Muscle layer of duodenum (tissue), 2 donors: ENCODE results near the gene DMGDH.

Source experiments
- H3K27ac ChIP-seq: one replicate; pipeline ENCODE4 v1.7.0; 2013; ENCODE audit warnings: mild to moderate bottlenecking, low read length
- H3K27me3 ChIP-seq: one replicate; pipeline ENCODE4 v1.7.0; 2013; ENCODE audit warnings: low read depth, mild to moderate bottlenecking, control low read depth, low read length
- H3K36me3 ChIP-seq, 2 donors: one replicate each; pipeline ENCODE4 v1.7.0; 2013; ENCODE audit warnings: low read length in 2 of 2, control low read depth in 1 of 2, mild to moderate bottlenecking in 1 of 2; ENCODE audit not compliant: insufficient read depth in 2 of 2, control insufficient read depth in 1 of 2
- H3K4me1 ChIP-seq, 2 donors: one replicate each; pipeline ENCODE4 v1.7.0; 2013; ENCODE audit warnings: low read length in 2 of 2, mild to moderate bottlenecking in 2 of 2, control low read depth in 1 of 2, moderate library complexity in 1 of 2; ENCODE audit not compliant: insufficient read depth in 2 of 2, control insufficient read depth in 1 of 2
- H3K4me3 ChIP-seq, 2 donors: one replicate each; pipeline ENCODE4 v1.7.0; 2013; ENCODE audit warnings: low read length in 2 of 2, low read depth in 1 of 2, mild to moderate bottlenecking in 1 of 2
- H3K9me3 ChIP-seq, 2 donors: one replicate each; pipeline ENCODE4 v1.7.0; 2013; ENCODE audit warnings: low read length in 2 of 2, control low read depth in 1 of 2, mild to moderate bottlenecking in 1 of 2; ENCODE audit not compliant: control insufficient read depth in 1 of 2
- donor health status: healthy.

The DMGDH gene

DNA sequence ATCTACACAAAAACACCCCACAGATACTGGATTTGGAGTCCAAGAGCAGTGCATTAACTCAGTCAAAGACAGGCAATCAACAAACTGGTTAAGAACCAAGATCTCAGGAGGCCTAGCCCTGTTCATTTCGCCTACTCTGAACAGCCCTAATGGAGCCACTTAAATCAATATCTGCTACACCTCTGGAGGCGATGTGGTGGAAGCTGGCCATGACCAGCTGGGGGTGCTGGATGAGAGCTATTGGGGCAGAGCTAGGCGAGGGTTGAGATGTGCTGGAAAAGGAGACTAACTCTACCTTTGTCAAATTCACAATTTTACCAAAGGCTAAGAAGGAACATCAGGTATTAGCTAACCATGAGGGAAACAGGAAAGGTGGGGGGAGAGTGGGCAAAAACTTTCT, 61.1 kb downstream of the DMGDH start:
- no peaks in the 10 kb centered on the region for H3K27me3 ChIP-seq
- H3K4me1 ChIP-seq, result no peaks in the 10 kb centered on the region
- no peak overlapping the region for H3K27ac ChIP-seq
- no peak overlapping the region for H3K4me3 ChIP-seq
- no peaks in the 10 kb centered on the region for H3K9me3 ChIP-seq
- no peaks in the 10 kb centered on the region for H3K36me3 ChIP-seq

- H3K27me3 ChIP-seq, result no peaks in the 10 kb centered on the region
- H3K9me3 ChIP-seq, result no peaks in the 10 kb centered on the region
- no peak overlapping the region for H3K27ac ChIP-seq
- H3K4me3 ChIP-seq, result no peak overlapping the region
- no peaks in the 10 kb centered on the region for H3K36me3 ChIP-seq
- no peaks in the 10 kb centered on the region for H3K4me1 ChIP-seq
These were observed 61.6 kb downstream of the DMGDH start for GRCh38 chr5:79007872-79008271.

GRCh38 chr5:79005936-79006631, 63.4 kb downstream of the DMGDH start:
- Histone ChIP-seq H3K27ac (no peak overlapping the region), H3K27me3 (no peaks in the 10 kb centered on the region), H3K9me3 (no peaks in the 10 kb centered on the region), H3K4me1 (no peaks in the 10 kb centered on the region), H3K36me3 (no peaks in the 10 kb centered on the region), H3K4me3 (no peak overlapping the region)

GRCh38 chr5:79005151-79005550, 64.3 kb downstream of the DMGDH start:
- Histone ChIP-seq H3K27ac (no peak overlapping the region), H3K4me3 (no peak overlapping the region), H3K9me3 (no peaks in the 10 kb centered on the region)

DNA sequence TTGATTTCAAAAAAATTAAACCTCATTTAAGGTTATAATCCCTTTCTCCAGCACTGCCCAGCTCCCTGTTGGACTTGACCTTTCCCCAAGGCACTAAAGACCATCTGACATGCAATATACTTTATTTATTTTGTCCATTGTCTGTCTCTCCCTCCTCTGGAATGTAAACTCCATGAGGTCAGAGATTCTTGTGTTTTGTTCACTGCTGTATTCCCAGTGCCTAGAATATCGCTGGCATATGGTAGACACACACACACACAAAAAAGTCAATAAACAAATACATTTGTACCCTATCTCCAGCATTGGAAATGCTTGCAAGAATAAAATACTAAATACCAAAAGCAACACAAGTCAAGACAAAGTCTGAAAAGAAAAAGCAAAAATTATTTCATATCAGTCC, 67.1 kb downstream of the DMGDH start:
- H3K9me3 ChIP-seq, result no peaks in the 10 kb centered on the region
- H3K27ac ChIP-seq, result no peak overlapping the region
- H3K27me3 ChIP-seq, result no peaks in the 10 kb centered on the region
- H3K4me3 ChIP-seq, result no peak overlapping the region
- H3K4me1 ChIP-seq, result no peaks in the 10 kb centered on the region
- no peaks in the 10 kb centered on the region for H3K36me3 ChIP-seq

More at GRCh38 chr5:79005151-79005550, 64.3 kb downstream of the DMGDH start:
- Histone ChIP-seq H3K27me3 (no peaks in the 10 kb centered on the region), H3K4me1 (no peaks in the 10 kb centered on the region), H3K36me3 (no peaks in the 10 kb centered on the region)

DNA sequence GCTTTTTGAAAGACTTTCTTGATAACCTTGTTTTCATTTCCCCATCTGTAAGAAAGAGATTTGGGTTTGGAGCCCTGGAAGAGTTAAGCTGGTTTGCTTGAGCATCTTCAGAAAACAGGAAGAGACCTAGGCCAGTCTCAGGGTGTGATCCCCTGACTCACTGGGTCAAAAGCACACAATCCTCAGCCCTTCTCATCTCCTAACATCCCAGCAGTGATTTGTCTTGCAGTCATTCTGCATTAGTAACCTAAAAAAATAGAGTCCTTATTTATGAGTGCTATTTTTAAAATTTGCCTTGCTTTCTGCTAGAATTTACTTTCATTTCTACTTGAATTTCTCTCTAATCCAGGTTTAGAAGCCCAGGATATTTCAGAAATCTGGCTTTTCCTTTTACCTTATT, 68.0 kb downstream of the DMGDH start:
- no peaks in the 10 kb centered on the region for H3K27me3 ChIP-seq
- no peaks in the 10 kb centered on the region for H3K36me3 ChIP-seq
- H3K27ac ChIP-seq, result no peak overlapping the region
- H3K9me3 ChIP-seq, result no peaks in the 10 kb centered on the region
- no peaks in the 10 kb centered on the region for H3K4me1 ChIP-seq
- H3K4me3 ChIP-seq, result no peak overlapping the region

- no peaks in the 10 kb centered on the region for H3K36me3 ChIP-seq
- no peaks in the 10 kb centered on the region for H3K9me3 ChIP-seq
- H3K27me3 ChIP-seq, result no peaks in the 10 kb centered on the region
- H3K4me3 ChIP-seq, result no peak overlapping the region
- no peak overlapping the region for H3K27ac ChIP-seq
- no peaks in the 10 kb centered on the region for H3K4me1 ChIP-seq
These were observed 72.4 kb downstream of the DMGDH start for GRCh38 chr5:78997090-78997489.

DNA sequence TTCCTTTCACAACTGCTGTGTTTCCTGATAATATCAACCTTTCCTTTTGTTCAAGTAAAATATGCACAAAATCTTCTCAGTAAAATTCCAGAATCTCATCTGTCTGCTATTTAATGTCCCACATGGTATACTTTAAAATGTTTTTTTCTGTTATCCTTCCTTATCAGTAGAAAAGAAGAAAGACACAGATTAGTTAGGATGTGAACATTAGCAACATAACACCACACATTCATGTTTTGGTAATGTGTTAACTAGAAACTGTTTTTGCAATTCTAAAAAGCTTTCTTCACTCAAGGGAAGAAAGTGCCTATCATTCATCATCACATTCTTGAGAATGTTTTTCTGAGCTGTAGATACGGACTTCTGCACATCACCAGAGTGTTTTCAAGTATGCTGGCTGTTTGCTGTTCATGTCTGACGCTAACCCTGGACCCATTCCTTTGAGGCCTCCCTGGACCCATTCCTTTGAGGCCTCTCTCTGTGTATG, 73.9 kb downstream of the DMGDH start:
- H3K36me3 ChIP-seq, result no peaks in the 10 kb centered on the region
- H3K4me1 ChIP-seq, result no peaks in the 10 kb centered on the region
- H3K9me3 ChIP-seq, result no peaks in the 10 kb centered on the region
- H3K27me3 ChIP-seq, result no peaks in the 10 kb centered on the region
- H3K27ac ChIP-seq, result no peak overlapping the region
- no peak overlapping the region for H3K4me3 ChIP-seq

DNA sequence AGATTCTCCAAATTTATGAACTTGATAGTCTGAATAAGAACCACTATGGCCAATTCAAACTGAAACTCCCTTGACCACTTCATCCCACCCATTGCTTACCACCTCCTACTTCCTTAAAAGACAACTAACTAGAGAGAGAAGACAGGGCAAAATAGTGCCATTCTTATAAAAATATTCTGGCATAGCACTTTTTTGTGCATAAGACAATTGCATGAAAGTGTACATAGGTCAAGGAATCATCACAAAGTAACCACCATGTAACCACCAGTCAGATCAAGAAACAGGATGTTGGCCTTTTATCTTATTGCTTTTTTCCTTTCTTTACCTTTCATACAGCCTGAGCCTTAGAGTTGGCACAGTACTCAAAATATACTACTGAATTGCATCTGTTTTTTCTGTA, 76.3 kb downstream of the DMGDH start:
- H3K4me1 ChIP-seq, result no peaks in the 10 kb centered on the region
- no peaks in the 10 kb centered on the region for H3K36me3 ChIP-seq
- no peaks in the 10 kb centered on the region for H3K27me3 ChIP-seq
- no peak overlapping the region for H3K27ac ChIP-seq
- no peaks in the 10 kb centered on the region for H3K9me3 ChIP-seq
- H3K4me3 ChIP-seq, result no peak overlapping the region

- no peaks in the 10 kb centered on the region for H3K36me3 ChIP-seq
- no peak overlapping the region for H3K27ac ChIP-seq
- H3K9me3 ChIP-seq, result no peaks in the 10 kb centered on the region
- H3K4me3 ChIP-seq, result no peak overlapping the region
- no peaks in the 10 kb centered on the region for H3K4me1 ChIP-seq
- no peaks in the 10 kb centered on the region for H3K27me3 ChIP-seq
These were observed 77.3 kb downstream of the DMGDH start for GRCh38 chr5:78992146-78992545.

- no peaks in the 10 kb centered on the region for H3K27me3 ChIP-seq
- H3K4me1 ChIP-seq, result peaks cover 0 to 4% of the 10 kb centered on the region in 2 donors
- H3K9me3 ChIP-seq, result no peaks in the 10 kb centered on the region
- H3K4me3 ChIP-seq, result no peak overlapping the region
- H3K27ac ChIP-seq, result no peak overlapping the region
- no peaks in the 10 kb centered on the region for H3K36me3 ChIP-seq
These were observed 80.4 kb downstream of the DMGDH start for GRCh38 chr5:78989080-78989479.

GRCh38 chr5:78985725-78986223, 83.7 kb downstream of the DMGDH start:
- no peaks in the 10 kb centered on the region for H3K36me3 ChIP-seq
- H3K9me3 ChIP-seq, result no peaks in the 10 kb centered on the region
- peaks cover 4 to 14% of the 10 kb centered on the region in 2 donors for H3K4me1 ChIP-seq
- H3K27me3 ChIP-seq, result no peaks in the 10 kb centered on the region
- H3K27ac ChIP-seq, result peak overlapping the region; percentile 95
- peak overlapping the region; percentile 71 to 74 for H3K4me3 ChIP-seq
